Measurements from ENCODE around the gene LRRC58.

- TF ChIP-seq CTCF (IDR thresholded peaks at IDR 0.05; ENCODE audit: low read depth, low read length) (no peak), MAX (IDR thresholded peaks at IDR 0.05; ENCODE audit: low read depth, low read length) (no peak), POLR2A (IDR thresholded peaks at IDR 0.05; ENCODE audit: extremely low read depth, insufficient read length) (no peak), MYC (IDR thresholded peaks at IDR 0.05; ENCODE audit: low read depth, low read length) (no peak)
These were observed 21.3 kb upstream of the LRRC58 start for GRCh38 chr3:120370463-120370862.

All from NB4 (cell line).